GM20431 (cell line): ENCODE results near the gene MLEC.

Source experiments
- in situ Hi-C: fragments of 300-500 bp; cut with MseI, MboI; formaldehyde crosslinking; loops from one replicate; pipeline ENCODE4 v1.15.0; 2020; ENCODE audit warnings: low sequenced_read_pairs; ENCODE audit not compliant: unreplicated experiment

MLEC gene

GRCh38 chr12:120690083-120690450 is 3.1 kb downstream of the MLEC start:
- in situ Hi-C loops, result no loop called here

GRCh38 chr12:120690978-120691377 is 4.0 kb downstream of the MLEC start:
- in situ Hi-C loops, result no loop called here

- in situ Hi-C loops, result no loop called here
These were observed 5.6 kb downstream of the MLEC start for GRCh38 chr12:120692524-120693033.

DNA sequence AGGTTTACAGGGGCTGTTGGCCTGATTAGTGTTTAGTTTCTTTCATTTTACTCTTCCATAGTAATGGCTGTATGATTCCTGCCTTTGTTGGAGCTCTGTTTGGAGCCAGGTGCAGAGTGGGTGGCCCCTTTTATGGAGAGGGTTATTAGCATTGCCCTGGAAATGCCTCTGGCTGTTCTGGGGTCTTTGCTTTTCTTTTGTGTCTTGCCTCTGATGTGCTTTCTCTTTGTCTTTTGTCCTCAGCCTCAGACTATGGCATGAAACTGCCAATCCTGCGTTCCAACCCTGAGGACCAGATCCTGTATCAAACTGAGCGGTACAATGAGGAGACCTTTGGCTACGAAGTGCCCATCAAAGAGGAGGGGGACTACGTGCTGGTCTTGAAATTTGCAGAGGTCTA is 6.9 kb downstream of the MLEC start:
- in situ Hi-C loops, result no loop called here

GRCh38 chr12:120696626-120697025 is 9.7 kb downstream of the MLEC start:
- in situ Hi-C loops, result no loop called here

DNA sequence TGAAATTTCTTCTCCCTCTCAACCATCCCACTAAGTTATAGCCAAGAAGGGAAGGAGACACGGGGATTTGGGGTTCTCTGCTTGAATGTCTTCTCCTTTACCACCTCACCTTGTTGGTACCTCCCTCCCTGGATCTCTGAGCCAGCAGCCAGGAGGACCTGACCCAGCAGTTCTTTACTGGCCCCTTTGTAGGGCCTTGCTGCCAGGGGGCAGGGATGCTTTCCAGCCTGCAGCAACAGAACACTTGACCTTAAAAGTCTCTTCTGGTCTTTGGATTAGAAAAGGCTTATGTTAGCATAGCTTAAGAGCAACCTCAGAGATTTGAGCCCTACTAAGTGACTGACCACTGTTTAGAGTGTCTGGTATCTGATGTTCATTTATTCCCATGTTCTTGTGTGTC is 10.4 kb downstream of the MLEC start:
- in situ Hi-C loops, result no loop called here

GRCh38 chr12:120698665-120699064 is 11.7 kb downstream of the MLEC start:
- in situ Hi-C loops, result no loop called here

DNA sequence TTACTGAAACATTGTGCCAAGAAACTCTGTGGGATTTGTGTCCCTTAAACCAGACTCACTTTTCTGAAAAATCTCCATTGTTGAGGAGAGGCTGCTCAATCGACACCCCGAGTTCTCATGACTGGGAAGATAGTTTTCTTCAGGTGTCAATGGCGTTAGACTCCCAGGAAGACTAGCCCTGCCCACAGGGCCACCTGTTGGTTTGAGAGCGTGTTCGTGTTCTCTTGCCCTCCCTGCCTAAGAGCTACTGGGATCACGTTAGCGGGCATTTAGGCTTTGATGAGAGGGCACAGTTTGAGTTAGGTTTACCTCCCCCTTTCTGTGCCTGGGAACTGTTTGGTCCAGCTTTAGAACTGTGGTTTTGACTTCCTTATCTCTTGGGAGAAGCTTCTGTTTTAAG is 12.6 kb downstream of the MLEC start:
- in situ Hi-C loops, result no loop called here

- in situ Hi-C loops, result no loop called here
These were observed 13.9 kb downstream of the MLEC start for GRCh38 chr12:120700886-120701285.

DNA sequence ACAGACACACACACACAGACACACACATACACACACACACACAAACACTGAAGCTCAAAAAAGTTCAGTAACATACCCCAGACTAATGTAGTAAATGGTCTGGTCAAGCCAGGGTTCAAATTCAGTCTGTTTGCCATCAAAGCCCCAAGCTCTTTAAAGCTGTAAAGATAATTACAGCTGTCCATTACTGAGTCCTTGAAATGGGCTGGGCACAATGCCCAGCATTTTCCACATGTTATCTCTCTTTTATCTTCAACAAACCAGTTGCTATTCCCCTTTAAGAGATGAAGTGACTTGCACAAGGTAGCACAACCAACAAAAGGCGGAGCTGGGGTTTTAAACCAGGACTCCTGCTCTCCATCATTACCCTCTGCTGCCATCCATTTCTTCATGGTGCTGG is 15.7 kb downstream of the MLEC start:
- in situ Hi-C loops, result no loop called here

GRCh38 chr12:120703311-120703942 is 16.5 kb downstream of the MLEC start:
- in situ Hi-C loops, result no loop called here

DNA sequence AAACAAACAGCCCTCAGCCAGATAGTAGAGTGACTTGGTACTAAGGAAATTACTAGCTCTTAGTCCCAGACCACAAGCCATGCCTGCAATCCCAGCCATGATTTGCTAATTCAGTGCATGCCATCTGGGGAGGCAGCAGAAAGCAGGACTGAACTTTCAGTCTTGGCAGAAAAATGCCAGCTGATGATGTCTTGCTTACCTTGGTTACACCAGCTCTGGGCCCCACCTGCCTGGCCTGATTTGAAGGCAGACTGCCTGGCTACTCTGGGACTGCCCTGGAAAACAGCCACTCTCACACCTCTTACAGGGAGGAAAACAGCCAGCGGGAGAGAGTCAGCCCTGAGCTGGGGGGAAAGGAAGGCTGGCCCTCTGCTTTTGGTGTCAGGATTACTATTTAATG is 18.7 kb downstream of the MLEC start:
- in situ Hi-C loops, result no loop called here

DNA sequence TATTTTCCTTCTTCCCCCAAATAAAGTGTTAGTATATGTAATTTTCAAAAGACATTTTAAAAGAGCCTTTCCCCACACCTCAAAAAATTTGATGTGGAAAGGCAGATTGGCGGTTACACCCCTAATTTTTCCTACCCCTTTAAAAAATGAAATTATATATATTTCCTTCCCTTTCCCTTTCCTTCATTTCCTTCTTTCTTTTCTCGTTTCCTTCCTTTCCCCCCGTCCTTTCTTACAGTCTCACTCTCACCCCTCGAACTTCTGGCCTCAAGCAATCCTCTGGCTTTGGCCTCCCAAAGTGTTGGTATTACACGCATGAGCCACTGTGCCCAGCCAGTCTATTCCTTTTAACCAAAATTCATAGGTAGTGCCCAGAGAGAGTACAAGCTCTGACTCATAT is 19.1 kb downstream of the MLEC start:
- in situ Hi-C loops, result no loop called here

DNA sequence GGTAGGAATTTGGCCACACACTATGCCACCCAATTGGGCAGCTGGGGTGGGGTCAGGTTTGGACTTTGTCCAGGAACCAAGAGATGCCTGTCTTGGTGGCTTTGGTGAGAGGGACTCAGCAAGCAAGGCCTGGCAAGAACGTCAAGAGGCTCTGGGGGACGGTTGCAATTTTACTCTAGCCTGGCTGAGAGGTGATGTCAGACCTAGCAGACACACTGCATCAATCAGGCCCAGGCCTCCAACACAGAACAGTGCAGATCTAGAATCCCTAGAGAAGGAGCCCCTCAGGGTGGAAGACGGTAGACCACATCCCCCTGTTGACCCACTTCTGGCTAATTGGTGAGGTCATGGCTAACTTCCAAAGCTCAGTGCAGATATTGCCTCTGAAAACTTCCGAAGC is 21.7 kb downstream of the MLEC start:
- in situ Hi-C loops, result no loop called here

DNA sequence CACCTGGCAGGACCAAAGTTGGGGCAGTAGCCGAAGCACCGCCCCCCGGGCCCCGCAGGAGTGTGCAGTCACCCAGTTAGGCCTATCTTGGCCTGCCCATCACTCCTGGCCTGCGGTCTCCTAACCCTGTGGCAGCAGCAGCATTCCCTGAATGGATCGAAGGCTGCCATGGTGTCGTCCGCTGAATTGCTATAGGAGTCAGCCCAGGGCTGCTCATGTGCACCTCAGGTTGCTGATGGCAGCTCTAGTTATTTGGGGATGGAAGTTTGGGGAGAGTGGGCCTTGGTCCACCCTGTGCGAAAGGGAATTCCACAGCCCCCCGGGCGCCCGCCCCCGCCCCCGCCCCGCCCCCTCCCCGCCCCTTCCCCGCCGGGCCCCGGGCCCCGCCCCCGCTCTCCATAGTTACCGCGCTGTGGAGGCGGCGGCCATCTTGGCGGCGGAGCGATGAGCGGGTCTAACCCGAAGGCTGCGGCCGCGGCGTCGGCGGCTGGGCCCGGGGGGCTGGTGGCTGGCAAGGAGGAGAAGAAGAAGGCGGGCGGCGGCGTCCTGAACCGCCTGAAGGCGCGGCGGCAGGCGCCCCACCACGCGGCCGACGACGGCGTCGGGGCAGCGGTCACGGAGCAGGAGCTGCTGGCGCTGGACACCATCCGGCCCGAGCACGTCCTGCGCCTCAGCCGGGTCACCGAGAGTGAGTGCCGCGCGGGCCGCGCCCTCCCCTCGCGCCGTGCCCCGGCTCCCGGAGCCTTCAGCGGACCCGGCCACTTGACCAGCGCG is 23.3 kb downstream of the MLEC start, which contains the start of gene UNC119B:
Gene UNC119B (plus strand): TSS at position 428 of the 774 bp plus-strand sequence. CDS start 17 bp downstream, at position 445.
- in situ Hi-C loops, result no loop called here

GRCh38 chr12:120710805-120711296 is 23.9 kb downstream of the MLEC start:
- in situ Hi-C loops, result no loop called here

DNA sequence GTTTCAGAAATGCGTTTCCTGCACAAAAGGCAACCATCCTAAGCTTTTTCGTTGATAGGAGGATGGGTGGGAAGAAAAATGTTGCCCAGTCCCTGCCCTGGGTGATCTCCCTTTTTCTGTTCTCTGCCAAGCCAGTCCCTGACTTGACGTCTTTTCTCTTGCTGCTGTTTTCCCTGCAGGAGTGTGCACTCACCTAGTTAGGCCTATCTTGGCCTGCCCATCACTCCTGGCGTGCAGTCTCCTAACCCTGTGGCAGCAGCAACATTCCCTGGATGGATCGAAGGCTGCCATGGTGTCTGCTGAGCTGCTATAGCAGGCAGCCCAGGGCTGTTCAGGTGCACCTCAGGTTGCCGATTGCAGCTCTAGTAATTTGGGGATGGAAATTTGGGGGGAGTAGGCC is 24.5 kb downstream of the MLEC start:
- in situ Hi-C loops, result no loop called here

GRCh38 chr12:120712610-120713009 is 25.7 kb downstream of the MLEC start:
- in situ Hi-C loops, result no loop called here

DNA sequence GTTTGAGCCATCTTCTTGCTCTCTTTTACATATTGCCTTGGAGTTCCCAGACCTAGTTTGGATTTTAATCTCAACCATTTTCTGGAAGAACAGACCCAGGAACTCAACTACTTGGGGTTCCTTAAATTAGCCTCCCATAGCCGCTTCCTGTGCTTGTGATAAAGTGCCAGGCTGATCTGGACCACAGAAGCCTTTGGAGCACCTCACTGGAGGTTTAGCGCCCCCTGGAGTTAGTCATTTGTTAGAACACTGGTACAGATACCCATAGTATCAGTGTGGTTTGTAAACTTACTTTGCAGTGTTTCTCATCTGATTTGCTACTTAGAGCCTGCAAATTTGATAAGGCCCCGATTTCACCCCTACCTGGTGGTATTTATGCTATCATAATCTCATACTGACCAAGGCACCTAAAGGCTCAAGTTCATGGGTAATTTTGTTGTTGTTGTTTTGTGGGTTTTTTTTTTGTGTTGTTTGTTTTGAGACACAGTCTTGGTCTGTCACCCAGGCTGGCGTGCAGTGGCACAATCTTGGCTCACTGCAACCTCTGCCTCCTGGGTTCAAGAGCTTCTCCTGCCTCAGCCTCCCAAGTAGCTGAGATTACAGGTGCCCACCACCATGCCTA is 27.0 kb downstream of the MLEC start:
- in situ Hi-C loops, result no loop called here

DNA sequence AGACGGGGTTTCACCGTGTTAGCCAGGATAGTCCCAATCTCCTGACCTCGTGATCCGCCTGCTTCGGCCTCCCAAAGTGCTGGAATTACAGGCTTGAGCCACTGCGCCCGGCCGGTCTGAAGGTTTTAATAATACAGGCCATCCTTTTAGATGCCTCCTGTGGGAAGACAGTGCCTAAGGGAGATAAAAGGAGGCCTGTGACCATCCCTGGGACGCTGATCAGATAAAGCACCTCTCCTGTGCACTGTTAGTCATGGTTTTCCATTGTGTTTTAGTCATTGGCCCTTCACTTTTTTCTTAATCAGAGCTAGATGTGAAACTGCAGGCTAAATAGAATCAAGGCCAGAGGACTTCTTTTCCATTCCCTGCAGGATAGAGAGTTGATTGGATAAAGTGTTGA is 31.1 kb downstream of the MLEC start:
- in situ Hi-C loops, result no loop called here

GRCh38 chr12:120719072-120719471 is 32.1 kb downstream of the MLEC start:
- in situ Hi-C loops, result no loop called here
